GM21526 (cell line): ENCODE results near the gene DOHH.
"Not testable (repeated sequence)": the region's sequence is repeated elsewhere in the genome, so short reads cannot be mapped to it uniquely, and the experiment has no call there.

Experiments
- ATAC-seq: cut with Tn5 transposase; IDR thresholded peaks from one replicate; pipeline ENCODE4 v1.9.1; 2021; ENCODE audit warnings: moderate library complexity; ENCODE audit not compliant: unreplicated experiment, low FRiP score

Gene DOHH

DNA sequence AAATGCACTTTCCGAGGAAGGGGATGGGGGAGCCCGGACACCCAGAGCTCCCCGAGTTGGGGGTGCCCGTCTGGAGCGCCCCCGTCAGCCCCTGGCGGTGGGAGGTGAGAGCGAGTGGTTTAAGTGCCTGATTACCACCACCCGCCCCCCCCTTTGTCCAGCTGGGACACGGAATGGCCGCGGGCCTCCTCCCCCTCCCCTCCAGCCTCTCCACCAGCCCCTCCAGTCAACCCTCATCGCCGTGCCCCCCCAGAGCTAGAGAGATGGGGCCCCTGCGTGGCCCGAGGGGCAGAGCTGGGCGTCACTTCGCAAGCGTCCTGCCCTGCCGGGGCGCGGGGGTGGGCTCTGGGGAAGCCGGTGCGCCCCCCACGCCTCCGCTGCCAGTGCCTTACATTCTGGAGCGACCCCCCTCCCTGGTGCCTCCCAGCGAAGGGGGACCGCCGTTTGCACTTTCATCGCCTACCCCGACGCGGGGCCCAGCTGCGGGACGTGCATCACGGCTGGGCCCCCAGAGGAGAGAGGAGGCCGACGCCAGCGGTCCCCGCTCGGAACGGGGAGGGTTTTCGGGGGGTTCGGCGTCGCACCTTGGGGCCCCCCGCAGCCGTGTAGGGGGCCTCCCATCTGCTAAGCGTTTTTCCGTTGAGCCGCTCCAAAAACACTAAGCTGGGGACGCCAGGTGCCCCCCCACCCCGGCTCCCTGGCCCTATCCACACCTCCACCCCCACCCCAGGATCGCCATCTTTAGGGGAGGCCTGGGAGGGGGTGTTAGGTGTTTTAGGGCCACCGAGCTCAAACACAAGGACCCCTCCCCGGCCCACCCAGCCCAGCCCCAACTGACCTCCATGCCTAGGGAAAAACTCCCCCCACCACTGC lies 36.5 kb downstream of the DOHH start:
- no peak for ATAC-seq

DNA sequence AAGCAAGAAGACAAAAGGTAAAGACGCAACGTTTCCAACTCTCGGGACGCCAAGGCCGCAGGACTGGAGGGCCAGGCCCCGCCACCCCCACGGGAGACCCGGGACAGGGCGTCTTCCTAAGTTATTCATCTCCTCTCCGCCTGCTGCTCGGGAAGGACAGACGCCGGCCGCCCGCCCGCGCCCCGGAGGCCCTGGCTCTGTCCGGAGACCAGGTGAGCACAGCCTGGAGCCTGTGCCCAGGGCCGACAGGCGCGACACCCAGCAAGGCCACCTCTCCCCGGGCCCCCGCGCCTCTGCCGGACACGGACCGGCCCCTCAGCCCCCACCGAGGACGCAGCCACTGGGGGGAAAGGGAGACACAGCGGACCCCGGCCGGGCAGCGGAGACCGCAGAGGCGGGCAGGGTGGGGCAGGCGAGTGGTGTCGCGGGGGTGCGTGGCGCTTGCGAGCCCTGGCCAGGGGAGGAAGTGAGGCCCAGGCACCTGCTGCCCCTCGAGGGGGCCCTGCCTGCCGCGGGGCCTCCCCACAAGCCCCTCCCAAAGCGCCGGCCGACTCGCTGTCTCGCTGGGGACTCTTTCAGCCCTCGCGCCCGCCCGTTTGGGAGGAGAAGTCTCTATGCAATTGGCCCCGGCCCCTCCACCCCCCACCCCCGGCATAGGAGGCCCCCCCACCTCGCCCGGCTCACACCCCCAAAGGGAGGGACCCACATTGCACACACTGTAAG lies 37.3 kb downstream of the DOHH start:
- ATAC-seq, result no peak

DNA sequence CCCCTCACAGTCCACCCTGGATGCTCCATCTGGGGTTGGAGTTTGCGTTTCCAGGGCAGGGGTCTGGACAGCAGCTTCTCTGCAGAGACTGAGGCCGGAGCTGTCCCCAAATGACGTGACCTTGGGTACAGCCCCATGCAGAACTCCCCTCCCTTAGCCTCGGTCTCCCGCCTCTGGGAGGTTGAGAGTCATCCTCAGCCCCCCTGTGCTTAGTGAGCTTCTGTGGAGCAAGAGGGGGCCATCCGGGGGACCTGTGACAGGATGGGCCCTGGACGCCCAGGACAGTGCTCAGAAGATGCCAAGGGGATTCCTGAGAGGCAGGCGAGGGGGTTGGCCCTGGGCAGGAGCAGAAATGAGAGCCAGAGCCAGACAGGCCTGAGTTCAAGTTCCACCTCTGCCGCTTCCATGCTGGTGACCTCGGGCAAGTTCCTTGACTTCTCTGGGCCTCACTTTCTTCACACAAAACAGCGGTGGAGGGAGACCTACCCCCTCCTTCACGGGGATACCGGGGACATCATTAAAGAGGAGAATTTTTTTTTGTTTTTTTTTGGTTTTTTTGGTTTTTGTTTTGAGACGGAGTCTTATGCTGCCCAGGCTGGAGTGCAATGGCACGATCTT lies 40.4 kb downstream of the DOHH start:
- ATAC-seq, result no peak

DNA sequence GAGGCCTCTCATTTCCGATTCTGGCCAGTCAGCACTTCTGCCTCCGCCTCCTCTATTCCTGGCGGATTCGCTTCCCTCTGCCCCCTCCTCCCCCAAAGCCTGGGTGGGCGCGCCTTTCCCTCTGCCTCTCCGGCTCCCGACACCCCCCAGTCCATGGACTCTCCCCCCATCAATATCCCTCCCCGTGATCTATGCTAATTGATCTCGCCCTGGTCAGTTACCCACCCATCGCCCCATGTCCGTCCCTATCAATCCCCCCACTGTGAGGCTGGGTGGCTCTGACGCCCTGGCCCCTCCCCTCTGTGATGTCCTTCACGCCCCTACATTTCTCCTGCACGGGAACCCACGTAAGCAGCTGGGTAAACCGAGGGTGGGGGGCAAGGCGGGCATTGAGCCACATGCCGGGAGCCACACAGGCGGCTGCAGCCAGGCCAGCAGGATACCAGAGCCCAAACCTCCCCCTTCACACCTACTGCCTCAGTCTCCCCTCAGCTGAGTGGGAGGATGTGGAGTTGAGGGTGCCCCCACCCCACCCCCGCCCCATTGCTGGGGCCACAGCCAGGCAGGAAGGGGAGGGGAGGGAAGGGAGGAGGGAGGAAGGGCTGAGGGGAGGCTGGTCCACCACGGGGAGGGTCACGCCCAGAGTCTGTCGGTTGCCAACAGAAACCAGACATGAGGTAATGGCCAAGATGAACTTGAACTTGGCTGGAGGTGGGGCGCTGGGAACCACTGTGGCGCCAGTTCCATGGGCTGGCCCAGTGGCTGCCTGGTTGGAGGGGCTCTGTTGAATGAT lies 41.2 kb downstream of the DOHH start:
- no peak for ATAC-seq

DNA sequence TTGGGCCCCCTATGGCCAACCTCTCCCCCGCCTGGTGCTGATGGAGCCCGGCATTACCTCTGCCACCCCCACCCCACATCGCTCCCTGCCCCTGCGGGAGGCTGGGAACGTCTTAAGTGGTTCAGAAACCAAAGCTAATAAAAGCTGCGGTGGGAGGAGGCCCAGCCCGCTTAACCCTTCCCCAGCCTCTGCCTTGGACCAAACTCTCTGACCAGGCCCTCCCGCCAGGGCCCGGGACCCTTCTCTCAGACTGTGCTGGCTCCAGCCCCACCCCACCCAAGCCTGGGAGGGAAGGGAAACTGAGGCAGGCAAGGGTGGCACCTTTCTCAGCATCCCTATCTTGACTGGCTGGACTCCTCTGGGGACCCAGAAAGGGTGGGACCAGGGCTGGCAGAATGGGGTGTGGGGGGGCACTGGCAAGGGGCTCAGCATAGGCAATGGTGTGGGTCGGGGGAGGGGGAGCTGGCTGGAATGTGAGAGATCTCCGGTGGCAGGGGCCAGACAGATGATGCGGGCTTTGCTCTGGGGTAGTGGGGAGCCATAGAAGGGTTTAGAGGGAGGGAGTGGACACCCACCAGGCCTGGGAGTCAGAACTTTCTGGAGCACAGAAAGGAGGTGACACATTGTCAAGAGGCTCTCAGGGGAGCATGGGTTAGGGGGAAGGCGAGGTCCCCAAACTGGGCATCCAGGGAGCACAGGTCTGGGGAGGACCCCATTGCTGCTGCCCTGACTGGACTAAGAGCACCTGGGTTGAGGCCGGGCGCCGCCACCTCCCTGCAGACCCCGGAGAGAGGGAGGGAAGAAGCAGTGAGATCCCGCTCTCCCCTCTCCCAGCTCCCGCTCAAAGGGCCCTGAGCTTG lies 42.0 kb downstream of the DOHH start:
- ATAC-seq, result no peak

DNA sequence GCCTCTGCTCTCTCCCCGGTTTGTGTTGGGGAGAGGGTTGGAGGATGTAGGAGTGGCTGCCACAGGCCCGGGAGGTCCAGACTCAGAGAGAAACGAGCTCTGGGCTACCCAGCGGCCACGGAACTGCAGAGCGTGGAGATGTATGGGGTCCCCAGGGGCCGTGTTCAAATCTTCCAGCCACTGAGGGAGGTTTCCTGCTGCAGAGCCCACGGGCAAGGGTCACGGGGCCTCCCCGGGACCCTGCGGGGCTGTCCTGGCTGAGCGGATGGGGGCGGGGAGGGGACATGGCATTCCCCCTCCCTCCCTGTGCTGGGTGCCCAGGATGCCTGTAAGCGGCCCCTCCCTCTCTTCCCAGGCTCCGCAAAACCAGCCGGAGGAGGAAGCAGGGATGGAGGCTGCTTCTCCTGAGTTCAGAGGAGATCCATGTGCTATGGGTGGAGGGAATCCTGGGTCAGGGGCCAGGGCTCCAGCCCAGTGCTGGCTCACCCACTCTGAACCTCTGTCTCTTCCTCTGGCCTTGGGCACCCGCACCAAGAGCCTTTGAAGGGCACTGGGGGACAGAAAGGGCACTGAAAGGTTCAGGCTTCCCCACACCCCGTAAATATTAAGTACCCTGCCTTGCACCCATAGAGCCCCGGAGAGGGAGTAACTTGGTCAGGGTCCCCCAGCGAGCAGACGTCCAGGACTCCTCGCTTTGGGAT lies 42.8 kb downstream of the DOHH start:
- no peak for ATAC-seq

DNA sequence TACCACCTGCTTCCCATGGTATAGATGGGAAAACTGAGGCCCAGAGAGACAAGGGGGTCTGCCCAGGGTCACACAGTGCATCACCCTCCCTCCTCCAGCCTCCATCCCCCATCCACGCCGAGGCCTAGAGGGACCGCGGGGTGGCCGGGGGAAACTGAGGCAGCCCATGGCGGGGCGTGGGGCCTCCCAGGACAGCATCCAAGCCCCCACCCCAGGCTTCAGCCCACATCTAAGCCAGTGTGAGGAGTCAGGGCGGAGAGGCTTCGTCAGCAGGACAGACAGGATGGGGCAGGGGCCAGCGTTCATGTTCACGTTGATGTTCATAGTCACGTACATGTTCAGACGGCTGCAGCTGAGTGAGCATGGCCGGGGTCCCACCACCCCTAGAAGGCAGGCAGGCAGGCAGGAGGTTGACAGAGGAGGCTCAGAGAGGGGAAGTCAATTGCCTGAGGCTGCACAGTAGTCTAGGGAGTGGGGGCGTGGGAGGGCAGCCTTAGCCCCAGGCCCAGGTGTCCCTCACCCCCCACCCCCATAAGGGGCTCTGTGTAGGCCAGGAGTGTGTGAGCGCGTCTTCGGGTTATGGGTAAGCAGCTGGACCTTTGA lies 43.4 kb downstream of the DOHH start:
- no peak for ATAC-seq

DNA sequence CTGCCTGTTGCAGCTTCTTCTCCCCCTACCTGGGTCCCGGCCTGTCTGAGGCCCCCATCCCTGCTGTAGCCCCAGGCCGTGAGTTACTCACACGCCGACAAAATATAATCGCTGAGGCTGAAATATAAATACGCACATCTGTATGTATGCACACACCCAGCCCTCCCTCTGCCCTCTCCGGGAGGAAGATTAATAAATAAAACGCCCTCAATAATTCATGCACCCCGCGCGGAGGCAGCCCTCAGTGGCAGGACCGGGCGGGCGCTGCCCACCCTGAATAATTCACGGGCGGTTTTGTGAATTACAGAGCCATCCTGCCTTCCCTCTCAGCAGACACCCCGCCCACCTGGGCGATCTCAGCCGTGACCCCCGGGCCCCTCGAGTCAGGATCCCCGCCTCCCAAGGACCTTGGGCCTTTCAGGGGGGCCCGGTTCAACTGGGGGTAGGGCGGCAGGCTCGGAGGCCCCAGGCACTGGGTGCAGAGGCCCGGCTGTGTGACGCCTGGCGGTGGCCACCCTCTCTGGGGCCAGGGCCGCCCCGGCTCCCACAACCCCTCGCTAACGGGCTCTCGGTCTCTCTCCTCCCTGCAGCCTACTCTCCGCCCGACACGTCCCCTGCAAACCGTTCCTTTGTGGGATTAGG lies 44.4 kb downstream of the DOHH start:
- no peak for ATAC-seq

DNA sequence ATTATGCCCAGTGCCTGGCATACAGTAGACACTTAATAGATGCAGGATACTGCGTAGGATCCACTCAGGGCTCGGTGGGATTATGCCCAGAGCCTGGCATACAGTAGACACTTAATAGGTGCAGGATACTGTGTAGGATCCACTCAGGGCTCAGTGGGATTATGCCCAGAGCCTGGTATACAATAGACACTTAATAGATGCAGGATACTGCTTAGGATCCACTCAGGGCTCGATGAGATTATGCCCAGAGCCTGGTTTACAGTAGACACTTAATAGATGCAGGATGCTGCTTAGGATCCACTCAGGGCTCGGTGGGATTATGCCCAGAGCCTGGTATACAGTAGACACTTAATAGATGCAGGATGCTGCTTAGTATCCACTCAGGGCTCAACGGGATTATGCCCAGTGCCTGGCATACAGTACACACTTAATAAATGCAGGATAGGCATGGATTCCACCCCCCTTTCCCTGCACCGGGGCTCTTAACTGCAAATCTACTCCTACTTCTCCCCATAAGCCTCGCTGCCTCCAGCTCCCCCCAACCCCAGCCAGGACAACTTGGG lies 45.0 kb downstream of the DOHH start:
- no peak for ATAC-seq

DNA sequence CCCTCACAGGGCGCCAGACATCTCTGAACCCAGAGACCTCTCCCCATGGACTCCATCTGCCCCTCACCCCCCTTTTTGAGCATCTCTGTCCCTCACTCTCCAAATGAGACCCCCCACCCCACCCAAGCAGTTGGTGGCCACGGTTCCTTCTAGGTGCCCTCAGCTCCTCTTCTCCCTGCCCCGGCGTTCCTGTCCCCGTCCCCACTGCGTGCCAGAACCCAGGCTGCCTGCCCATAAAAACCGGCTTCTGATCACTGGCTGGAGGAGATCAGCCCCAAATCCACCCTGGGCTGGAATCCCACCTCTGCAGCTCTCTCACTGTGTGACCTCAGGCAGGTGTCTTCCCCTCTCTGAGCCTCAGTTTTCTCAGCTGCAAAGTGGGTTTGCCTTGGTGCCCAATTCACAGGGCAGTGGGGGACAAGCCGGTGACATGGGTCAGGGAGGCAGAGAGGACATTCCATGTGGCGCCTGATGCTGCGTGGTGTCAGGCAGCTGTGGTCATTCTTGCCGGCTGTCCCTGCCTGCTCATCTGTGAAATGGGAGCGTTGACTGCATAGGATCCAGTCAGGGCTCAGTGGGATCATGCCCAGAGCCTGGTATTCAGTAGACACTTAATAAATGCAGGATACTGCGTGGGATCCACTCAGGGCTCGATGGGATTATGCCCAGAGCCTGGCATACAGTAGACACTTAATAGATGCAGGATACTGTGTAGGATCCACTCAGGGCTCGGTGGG lies 45.6 kb downstream of the DOHH start:
- no peak for ATAC-seq

DNA sequence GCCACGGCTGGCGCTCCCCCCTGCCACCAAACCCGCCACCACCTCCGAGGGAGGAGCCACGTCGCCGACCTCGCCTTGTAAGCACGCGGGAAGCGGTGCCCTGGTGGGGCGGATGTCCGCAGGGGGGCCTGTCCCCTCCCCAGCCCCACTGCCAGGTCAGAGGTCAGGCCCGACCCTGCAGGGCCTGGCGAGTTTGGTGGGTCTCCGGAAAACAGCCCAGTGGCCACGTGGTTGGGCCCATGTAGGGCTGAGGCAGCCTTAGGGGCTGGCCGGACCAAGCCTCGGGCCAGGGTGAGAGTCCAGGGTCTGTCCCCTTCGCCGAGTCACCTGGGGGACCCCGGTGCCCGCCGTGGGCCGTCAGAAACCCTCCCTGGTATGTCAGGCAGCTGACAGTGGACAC lies 46.6 kb downstream of the DOHH start:
- ATAC-seq, result no peak

DNA sequence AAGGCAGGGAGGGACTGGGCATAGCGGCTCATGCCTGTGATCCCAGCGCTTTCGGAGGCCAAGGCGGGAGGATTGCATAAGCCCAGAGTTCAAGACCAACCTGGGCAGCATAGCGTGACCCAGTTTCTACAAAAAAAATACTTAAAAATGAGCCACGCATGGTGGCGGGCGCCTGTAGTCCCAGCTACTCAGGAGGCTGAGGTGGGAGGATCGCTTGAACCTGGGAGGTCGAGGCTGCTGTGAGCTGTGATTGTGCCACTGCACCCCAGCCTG lies 47.6 kb downstream of the DOHH start:
- not testable (repeated sequence) for ATAC-seq

DNA sequence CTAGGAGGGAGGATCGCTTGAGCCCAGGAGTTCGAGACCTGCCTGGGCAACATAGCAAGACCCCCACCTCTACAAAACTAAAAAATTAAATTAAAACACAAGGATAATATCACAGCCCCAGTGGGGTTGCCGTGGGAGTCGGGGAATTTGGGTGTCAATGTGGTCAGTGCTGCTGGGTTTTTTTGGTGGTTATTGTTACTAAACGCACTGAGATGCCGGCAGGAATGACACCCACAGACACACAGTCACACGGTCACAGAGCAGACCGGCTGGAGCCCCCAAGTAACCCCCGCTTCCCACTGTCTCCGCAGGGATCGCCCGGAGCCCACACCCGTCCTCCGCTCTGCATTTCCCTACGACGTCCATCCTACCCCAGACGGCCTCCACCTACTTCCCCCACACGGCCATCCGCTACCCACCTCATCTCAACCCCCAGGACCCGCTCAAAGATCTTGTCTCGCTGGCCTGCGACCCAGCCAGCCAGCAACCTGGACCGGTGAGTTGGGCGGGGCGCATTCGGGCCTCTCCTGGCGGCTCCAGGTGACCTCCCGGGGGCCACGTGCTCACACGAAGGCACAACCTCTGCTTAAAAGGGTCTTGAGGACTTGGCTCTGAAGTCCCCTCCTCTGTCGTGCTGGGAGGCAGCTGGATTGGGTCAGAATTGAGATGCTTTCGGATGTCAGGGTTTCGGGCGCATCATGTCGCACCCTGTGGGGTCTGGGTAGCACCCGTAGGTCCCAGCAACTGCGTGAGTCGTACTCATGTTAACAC lies 48.1 kb downstream of the DOHH start:
- no peak for ATAC-seq

DNA sequence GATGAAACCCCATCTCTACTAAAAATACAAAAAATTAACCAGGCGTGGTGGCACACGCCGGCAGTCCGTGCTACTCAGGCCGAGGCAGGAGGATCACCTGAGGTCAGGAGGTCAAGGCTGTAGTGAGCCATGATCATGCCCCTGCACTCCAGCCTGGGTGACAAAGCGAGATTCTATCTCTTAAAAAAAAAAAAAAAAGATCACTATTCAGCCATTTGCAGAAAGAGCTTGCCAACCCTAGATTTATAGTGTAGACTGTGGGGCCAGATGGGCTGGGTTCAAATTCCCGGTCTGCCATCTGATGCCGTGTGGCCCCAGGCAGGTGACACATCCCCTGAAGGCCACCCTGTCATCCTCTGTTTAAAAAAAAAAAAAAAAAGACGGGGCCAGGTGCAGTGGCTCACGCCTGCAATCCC lies 49.0 kb downstream of the DOHH start:
- no peak for ATAC-seq

DNA sequence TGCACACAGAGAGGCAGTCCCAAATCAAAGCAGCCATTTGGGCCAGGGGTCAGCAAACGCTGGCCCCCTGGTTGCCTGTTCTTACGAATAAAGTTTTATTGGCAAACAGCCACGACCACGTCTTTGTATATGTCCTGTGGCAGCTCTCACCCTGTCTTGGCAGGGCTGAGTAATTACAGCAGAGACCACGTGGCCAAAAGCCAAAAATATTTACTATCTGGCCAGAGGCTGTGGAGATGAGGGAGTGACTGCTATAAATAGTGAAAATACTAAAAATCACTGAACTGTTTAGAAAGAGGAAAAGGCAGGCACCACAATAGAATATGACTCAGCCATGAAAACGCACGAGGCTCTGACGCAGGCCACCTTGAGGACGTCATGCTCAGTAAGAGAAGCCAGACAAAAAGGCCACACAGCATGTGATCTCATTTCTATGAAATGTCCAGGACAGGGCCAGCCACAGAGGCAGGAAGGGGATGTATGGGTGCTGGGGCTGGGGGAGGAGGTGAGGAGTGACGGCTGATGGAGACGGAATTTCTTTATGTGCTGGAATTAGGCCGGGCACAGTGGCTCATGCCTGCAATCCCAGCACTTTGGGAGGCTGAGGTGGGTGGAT lies 49.6 kb downstream of the DOHH start:
- no peak for ATAC-seq

DNA sequence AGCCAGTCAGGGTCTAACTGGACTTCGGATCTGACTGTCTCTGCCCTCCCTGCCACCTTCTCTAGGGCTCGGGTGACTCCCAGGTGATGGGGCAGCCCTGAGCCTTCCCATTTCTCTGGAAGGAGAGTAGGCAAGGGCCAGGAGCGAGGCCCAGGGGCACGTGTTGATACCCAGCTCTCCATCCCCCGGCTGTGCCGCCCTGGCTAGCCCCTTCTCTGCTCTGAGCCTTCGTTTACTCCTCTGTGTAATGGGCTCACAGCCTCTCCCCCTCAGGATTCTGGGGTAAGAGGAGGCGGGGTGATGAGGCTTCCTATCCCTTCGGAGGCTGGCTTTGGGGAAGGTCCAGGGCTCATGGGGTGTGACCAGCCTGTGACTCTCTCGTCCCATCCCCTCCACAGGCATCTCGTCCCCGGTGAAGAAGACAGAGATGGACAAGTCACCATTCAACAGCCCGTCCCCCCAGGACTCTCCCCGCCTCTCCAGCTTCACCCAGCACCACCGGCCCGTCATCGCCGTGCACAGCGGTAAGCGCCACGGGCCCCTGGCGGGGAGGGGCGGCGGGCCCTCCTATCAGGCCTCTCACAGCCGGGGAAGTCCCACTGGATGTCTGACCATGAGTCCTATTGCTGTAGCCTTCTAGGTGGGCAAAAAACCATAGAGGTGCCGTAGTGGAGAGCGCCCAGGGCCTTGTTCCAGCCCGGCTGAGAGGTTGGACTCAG lies 51.7 kb downstream of the DOHH start:
- no peak for ATAC-seq
